ENCODE data around the gene CA9.

The CA9 gene

GRCh38 chr9:35705836-35706430, 32.2 kb downstream of the CA9 start:
- no peak for DNase-seq
- H2AFZ ChIP-seq (ENCODE audit: insufficient read depth, low read length, poor library complexity), result no peak overlapping the region
- H2BK120ac ChIP-seq (ENCODE audit: insufficient read depth, low read length, poor library complexity), result no peak overlapping the region
- H2BK5ac ChIP-seq (ENCODE audit: low read depth, low read length, poor library complexity), result no peak overlapping the region
- no peak overlapping the region for H3K9ac ChIP-seq (ENCODE audit: low read length)
- H3K23ac ChIP-seq (ENCODE audit: low read length), result no peak overlapping the region
- no peak overlapping the region for H3K18ac ChIP-seq (ENCODE audit: low read length)
- no peaks in the 10 kb centered on the region for H3K79me2 ChIP-seq (ENCODE audit: control insufficient read depth, insufficient read depth, low read length, poor library complexity)
- WGBS (ENCODE audit: extremely low coverage, insufficient coverage, insufficient read length), result no CpG with 5 or more reads among the region's 7 CpGs
- no peak overlapping the region for H3K27ac ChIP-seq (ENCODE audit: low read depth, low read length)
- no peaks in the 10 kb centered on the region for H3K4me1 ChIP-seq (ENCODE audit: control insufficient read depth in 1 of 2, insufficient read depth in 2 of 2, low read length in 2 of 2)
- no peak overlapping the region for H4K8ac ChIP-seq (ENCODE audit: low read depth, low read length)
- peaks cover 72 to 82% of the 10 kb centered on the region in 2 experiments for H3K36me3 ChIP-seq (ENCODE audit: control insufficient read depth in 1 of 2, insufficient read depth in 2 of 2, low read length in 2 of 2)
- peaks cover 1% of the 10 kb centered on the region for H3K9me3 ChIP-seq (ENCODE audit: insufficient read depth, low read depth, low read length)
- H2AK5ac ChIP-seq (ENCODE audit: low read length), result no peak overlapping the region
- H3K14ac ChIP-seq (ENCODE audit: low read length), result no peak overlapping the region
- H3K4ac ChIP-seq (ENCODE audit: low read depth, low read length), result no peak overlapping the region
- H3K4me3 ChIP-seq (ENCODE audit: low read depth, low read length), result no peak overlapping the region
- no peaks in the 10 kb centered on the region for H3K79me1 ChIP-seq (ENCODE audit: low read length)
- no peaks in the 10 kb centered on the region for H3K27me3 ChIP-seq (ENCODE audit: insufficient read depth, low read length)
- no peak overlapping the region for H4K12ac ChIP-seq (ENCODE audit: low read depth, low read length)
- no peak overlapping the region for H2BK12ac ChIP-seq (ENCODE audit: low read length)
- no peak overlapping the region for H4K91ac ChIP-seq (ENCODE audit: low read depth, low read length)
- no peak overlapping the region for H3K4me2 ChIP-seq (ENCODE audit: low read length)

- peaks cover 77 to 82% of the 10 kb centered on the region in 2 experiments for H3K36me3 ChIP-seq (ENCODE audit: control insufficient read depth in 1 of 2, insufficient read depth in 2 of 2, low read length in 2 of 2)
- no peak overlapping the region for H3K27ac ChIP-seq (ENCODE audit: low read depth, low read length)
- WGBS (ENCODE audit: extremely low coverage, insufficient coverage, insufficient read length), result no CpG with 5 or more reads among the region's 10 CpGs
- H3K27me3 ChIP-seq (ENCODE audit: insufficient read depth, low read length), result no peaks in the 10 kb centered on the region
- no peak overlapping the region for H2BK12ac ChIP-seq (ENCODE audit: low read length)
- no peak overlapping the region for H4K12ac ChIP-seq (ENCODE audit: low read depth, low read length)
- H2AFZ ChIP-seq (ENCODE audit: insufficient read depth, low read length, poor library complexity), result no peak overlapping the region
- no peak overlapping the region for H3K4me3 ChIP-seq (ENCODE audit: low read depth, low read length)
- H2BK5ac ChIP-seq (ENCODE audit: low read depth, low read length, poor library complexity), result no peak overlapping the region
- H3K23ac ChIP-seq (ENCODE audit: low read length), result no peak overlapping the region
- no peaks in the 10 kb centered on the region for H3K79me2 ChIP-seq (ENCODE audit: control insufficient read depth, insufficient read depth, low read length, poor library complexity)
- no peak overlapping the region for H2BK120ac ChIP-seq (ENCODE audit: insufficient read depth, low read length, poor library complexity)
- H3K79me1 ChIP-seq (ENCODE audit: low read length), result no peaks in the 10 kb centered on the region
- H3K4ac ChIP-seq (ENCODE audit: low read depth, low read length), result no peak overlapping the region
- H3K9ac ChIP-seq (ENCODE audit: low read length), result no peak overlapping the region
- H3K9me3 ChIP-seq (ENCODE audit: insufficient read depth, low read depth, low read length), result peaks cover 1% of the 10 kb centered on the region
- no peak overlapping the region for H3K14ac ChIP-seq (ENCODE audit: low read length)
- no peak for DNase-seq
- no peak overlapping the region for H3K4me2 ChIP-seq (ENCODE audit: low read length)
- no peaks in the 10 kb centered on the region for H3K4me1 ChIP-seq (ENCODE audit: control insufficient read depth in 1 of 2, insufficient read depth in 2 of 2, low read length in 2 of 2)
- no peak overlapping the region for H3K18ac ChIP-seq (ENCODE audit: low read length)
- H4K8ac ChIP-seq (ENCODE audit: low read depth, low read length), result no peak overlapping the region
- H4K91ac ChIP-seq (ENCODE audit: low read depth, low read length), result no peak overlapping the region
- H2AK5ac ChIP-seq (ENCODE audit: low read length), result no peak overlapping the region
Measured at GRCh38 chr9:35706951-35707350, 33.2 kb downstream of the CA9 start.

GRCh38 chr9:35708146-35708545, 34.4 kb downstream of the CA9 start:
- Histone ChIP-seq H3K4me3 (ENCODE audit: low read depth, low read length) (no peak overlapping the region), H3K79me2 (ENCODE audit: control insufficient read depth, insufficient read depth, low read length, poor library complexity) (no peaks in the 10 kb centered on the region), H3K9ac (ENCODE audit: low read length) (no peak overlapping the region), H3K4ac (ENCODE audit: low read depth, low read length) (no peak overlapping the region), H3K18ac (ENCODE audit: low read length) (no peak overlapping the region), H2BK12ac (ENCODE audit: low read length) (no peak overlapping the region), H3K4me1 (ENCODE audit: control insufficient read depth in 1 of 2, insufficient read depth in 2 of 2, low read length in 2 of 2) (no peaks in the 10 kb centered on the region), H3K27ac (ENCODE audit: low read depth, low read length) (no peak overlapping the region), H3K79me1 (ENCODE audit: low read length) (no peaks in the 10 kb centered on the region), H3K9me3 (ENCODE audit: insufficient read depth, low read depth, low read length) (peaks cover 1% of the 10 kb centered on the region), H4K12ac (ENCODE audit: low read depth, low read length) (no peak overlapping the region), H3K4me2 (ENCODE audit: low read length) (no peak overlapping the region), H3K14ac (ENCODE audit: low read length) (no peak overlapping the region), H4K91ac (ENCODE audit: low read depth, low read length) (no peak overlapping the region), H2BK5ac (ENCODE audit: low read depth, low read length, poor library complexity) (no peak overlapping the region), H3K23ac (ENCODE audit: low read length) (no peak overlapping the region), H3K36me3 (ENCODE audit: control insufficient read depth in 1 of 2, insufficient read depth in 2 of 2, low read length in 2 of 2) (peaks cover 80 to 84% of the 10 kb centered on the region in 2 experiments), H2BK120ac (ENCODE audit: insufficient read depth, low read length, poor library complexity) (no peak overlapping the region), H3K27me3 (ENCODE audit: insufficient read depth, low read length) (no peaks in the 10 kb centered on the region), H2AK5ac (ENCODE audit: low read length) (no peak overlapping the region), H4K8ac (ENCODE audit: low read depth, low read length) (no peak overlapping the region), H2AFZ (ENCODE audit: insufficient read depth, low read length, poor library complexity) (no peak overlapping the region)
- DNase-seq, result no peak
- WGBS (ENCODE audit: extremely low coverage, insufficient coverage, insufficient read length), result no CpG with 5 or more reads among the region's 4 CpGs

GRCh38 chr9:35710818-35711500, 37.2 kb downstream of the CA9 start:
- H3K36me3 ChIP-seq (ENCODE audit: control insufficient read depth in 1 of 2, insufficient read depth in 2 of 2, low read length in 2 of 2), result peaks cover 70 to 76% of the 10 kb centered on the region in 2 experiments
- WGBS (ENCODE audit: extremely low coverage, insufficient coverage, insufficient read length), result no CpG with 5 or more reads among the region's 7 CpGs

More at GRCh38 chr9:35710818-35711500, 37.2 kb downstream of the CA9 start:
- Histone ChIP-seq H3K4me1 (ENCODE audit: control insufficient read depth in 1 of 2, insufficient read depth in 2 of 2, low read length in 2 of 2) (no peaks in the 10 kb centered on the region), H4K8ac (ENCODE audit: low read depth, low read length) (no peak overlapping the region), H2BK5ac (ENCODE audit: low read depth, low read length, poor library complexity) (no peak overlapping the region), H3K79me1 (ENCODE audit: low read length) (no peaks in the 10 kb centered on the region), H3K27me3 (ENCODE audit: insufficient read depth, low read length) (no peaks in the 10 kb centered on the region), H3K18ac (ENCODE audit: low read length) (no peak overlapping the region), H2BK120ac (ENCODE audit: insufficient read depth, low read length, poor library complexity) (no peak overlapping the region), H2AK5ac (ENCODE audit: low read length) (no peak overlapping the region), H3K27ac (ENCODE audit: low read depth, low read length) (no peak overlapping the region), H3K4me3 (ENCODE audit: low read depth, low read length) (no peak overlapping the region), H3K9me3 (ENCODE audit: insufficient read depth, low read depth, low read length) (no peaks in the 10 kb centered on the region), H4K12ac (ENCODE audit: low read depth, low read length) (no peak overlapping the region), H3K79me2 (ENCODE audit: control insufficient read depth, insufficient read depth, low read length, poor library complexity) (no peaks in the 10 kb centered on the region), H3K4ac (ENCODE audit: low read depth, low read length) (no peak overlapping the region), H3K23ac (ENCODE audit: low read length) (no peak overlapping the region), H3K9ac (ENCODE audit: low read length) (no peak overlapping the region), H4K91ac (ENCODE audit: low read depth, low read length) (no peak overlapping the region), H2AFZ (ENCODE audit: insufficient read depth, low read length, poor library complexity) (no peak overlapping the region), H2BK12ac (ENCODE audit: low read length) (no peak overlapping the region), H3K14ac (ENCODE audit: low read length) (no peak overlapping the region), H3K4me2 (ENCODE audit: low read length) (no peak overlapping the region)
- DNase-seq, result no peak
